Neural progenitor cell (in vitro differentiated cells): ENCODE data around the gene LPIN2. TPM values are rescaled to one million over a fixed set of nuclear protein-coding genes. Genes with fewer than 3 reads are reported as not detected.

ENCODE experiments used
- DNase-seq: peaks from one replicate; pipeline ENCODE4 v3.0.0-alpha.2; 2016; ENCODE audit warnings: low spot score
- H2AFZ ChIP-seq: fragments of 200-600 bp; sonication (generic); replicated peaks from 2 replicates; pipeline ENCODE4 v1.6.1; 2016; ENCODE audit warnings: antibody characterized with exemption
- H3F3A ChIP-seq: fragments of 200-600 bp; sonication (generic); 2 replicates; pipeline ENCODE4 v1.6.1; 2016; ENCODE audit warnings: antibody characterized with exemption, low read depth
- H3K27ac ChIP-seq: fragments of 200-600 bp; sonication (generic); 2 replicates; pipeline ENCODE4 v1.5.1; 2016; ENCODE audit warnings: mild to moderate bottlenecking
- H3K27me3 ChIP-seq: fragments of 200-600 bp; sonication (generic); 2 replicates; pipeline ENCODE4 v1.6.1; 2016; ENCODE audit warnings: mild to moderate bottlenecking, moderate library complexity
- H3K36me3 ChIP-seq: fragments of 200-600 bp; sonication (generic); 2 replicates; pipeline ENCODE4 v1.5.1; 2016
- H3K4me1 ChIP-seq: fragments of 200-600 bp; sonication (generic); 2 replicates; pipeline ENCODE4 v1.6.1; 2016; ENCODE audit warnings: mixed run types
- H3K4me2 ChIP-seq: fragments of 200-600 bp; sonication (generic); 2 replicates; pipeline ENCODE4 v1.6.1; 2016
- H3K4me3 ChIP-seq: fragments of 200-600 bp; sonication (generic); 2 replicates; pipeline ENCODE4 v1.5.1; 2016
- H3K79me2 ChIP-seq: fragments of 200-600 bp; sonication (generic); 2 replicates; pipeline ENCODE4 v1.6.1; 2016; ENCODE audit warnings: low read depth
- H3K9ac ChIP-seq: fragments of 200-600 bp; sonication (generic); 2 replicates; pipeline ENCODE4 v1.6.1; 2016
- H3K9me3 ChIP-seq: fragments of 200-600 bp; sonication (generic); 2 replicates; pipeline ENCODE4 v1.5.1; 2016; ENCODE audit warnings: low read depth
- H4K20me1 ChIP-seq: fragments of 200-600 bp; sonication (generic); 2 replicates; pipeline ENCODE4 v1.6.1; 2016; ENCODE audit warnings: low read depth
- H3K27ac Mint-ChIP-seq: 3 replicates; pipeline ENCODE4 v1.8.0; 2021; ENCODE audit warnings: mixed read lengths
- H3K27me3 Mint-ChIP-seq: 2 replicates; pipeline ENCODE4 v1.8.0; 2022; ENCODE audit warnings: low read depth, mild to moderate bottlenecking, inconsistent platforms, moderate library complexity, mixed read lengths; ENCODE audit not compliant: insufficient read depth
- H3K36me3 Mint-ChIP-seq: 3 replicates; pipeline ENCODE4 v1.8.0; 2021; ENCODE audit warnings: mixed read lengths
- H3K4me1 Mint-ChIP-seq: 3 replicates; pipeline ENCODE4 v1.8.0; 2021; ENCODE audit warnings: mixed read lengths
- H3K4me3 Mint-ChIP-seq: 3 replicates; pipeline ENCODE4 v1.8.0; 2021; ENCODE audit warnings: mild to moderate bottlenecking, moderate library complexity, mixed read lengths
- H3K9me3 Mint-ChIP-seq: 3 replicates; pipeline ENCODE4 v1.8.0; 2020; ENCODE audit warnings: mixed read lengths
- CTCF ChIP-seq: fragments of 200-600 bp; sonication (generic); IDR thresholded peaks from 2 replicates; pipeline ENCODE4 v1.5.1; 2017; ENCODE audit warnings: antibody characterized with exemption, mild to moderate bottlenecking
- EZH2 ChIP-seq: fragments of 200-600 bp; sonication (generic); IDR thresholded peaks from 2 replicates; pipeline ENCODE4 v1.6.1; 2017; ENCODE audit warnings: antibody characterized with exemption, mild to moderate bottlenecking, moderate library complexity
- EZH2phosphoT487 ChIP-seq: fragments of 200-600 bp; sonication (generic); IDR thresholded peaks from 2 replicates; pipeline ENCODE4 v1.6.1; 2017; ENCODE audit warnings: antibody characterized with exemption
- total RNA-seq: library from RNA; depleted of rRNA; stranded (reverse); fragments of >200 nt; gene quantifications from 2 replicates; pipeline ENCODE4 v1.2.3, GENCODE V29; 2015; ENCODE audit warnings: low replicate concordance

The LPIN2 gene
- total RNA-seq, 1 donor from 2014 or later, result 32.1 TPM

DNA sequence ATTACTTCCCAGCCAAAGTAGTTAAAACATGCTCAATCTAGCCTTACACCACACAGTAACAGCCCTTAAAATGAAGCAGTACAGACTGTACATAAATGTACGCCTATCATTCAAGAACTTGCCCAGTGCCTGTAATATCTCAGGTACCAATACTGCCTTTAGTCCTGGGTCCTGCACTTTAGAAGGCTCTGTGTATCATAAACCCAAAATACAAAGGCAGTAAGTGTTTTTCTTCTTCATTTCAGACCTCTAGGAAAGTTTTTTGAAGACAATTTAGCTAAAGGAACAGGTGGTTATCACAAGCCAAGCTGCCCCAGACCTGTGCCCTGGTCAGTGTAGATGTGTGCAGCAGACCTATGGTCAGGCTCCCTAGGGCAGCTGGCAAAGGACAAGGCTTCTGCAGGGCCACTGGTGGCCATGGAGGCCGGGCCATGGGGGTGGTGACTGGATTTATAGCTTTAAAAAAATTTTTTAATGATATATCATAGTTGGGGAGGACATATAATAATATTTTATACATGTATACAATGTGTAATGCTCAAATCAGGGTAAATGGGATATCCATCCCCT is 18.8 kb downstream of the LPIN2 start:
- TF ChIP-seq EZH2 (no peak), CTCF (no peak), EZH2phosphoT487 (no peak)
- Histone ChIP-seq H3K9ac (no peak overlapping the region), H3K9me3 (no peaks in the 10 kb centered on the region), H3K27me3 (no peaks in the 10 kb centered on the region), H2AFZ (no peak overlapping the region), H3K4me1 (peaks cover 3% of the 10 kb centered on the region), H3K27ac (no peak overlapping the region), H3K4me3 (no peak overlapping the region), H3K4me2 (no peak overlapping the region), H3K79me2 (peaks cover 80% of the 10 kb centered on the region), H4K20me1 (peaks cover 28% of the 10 kb centered on the region), H3K36me3 (no peaks in the 10 kb centered on the region), H3F3A (peaks cover 14% of the 10 kb centered on the region)
- Mint-ChIP-seq H3K4me3 (no peak overlapping the region), H3K9me3 (peaks cover 24% of the 10 kb centered on the region), H3K4me1 (peaks cover 18% of the 10 kb centered on the region), H3K27ac (no peak overlapping the region), H3K36me3 (peaks cover 31% of the 10 kb centered on the region), H3K27me3 (peaks cover 2% of the 10 kb centered on the region)
- DNase-seq, result no peak

- H3K9ac ChIP-seq, result no peak overlapping the region
- no peak overlapping the region for H2AFZ ChIP-seq
- H3K27ac Mint-ChIP-seq, result no peak overlapping the region
- peaks cover 19% of the 10 kb centered on the region for H4K20me1 ChIP-seq
- H3K27me3 Mint-ChIP-seq, result peaks cover under 1% of the 10 kb centered on the region
- H3K4me1 ChIP-seq, result no peaks in the 10 kb centered on the region
- no peak for TF ChIP-seq CTCF
- TF ChIP-seq EZH2phosphoT487, result no peak
- TF ChIP-seq EZH2, result no peak
- peaks cover 36% of the 10 kb centered on the region for H3K36me3 Mint-ChIP-seq
- peaks cover 10% of the 10 kb centered on the region for H3K4me1 Mint-ChIP-seq
- no peak overlapping the region for H3K4me2 ChIP-seq
- H3F3A ChIP-seq, result peaks cover 5% of the 10 kb centered on the region
- H3K27me3 ChIP-seq, result no peaks in the 10 kb centered on the region
- no peak for DNase-seq
- peaks cover 80% of the 10 kb centered on the region for H3K79me2 ChIP-seq
- H3K9me3 Mint-ChIP-seq, result peaks cover 31% of the 10 kb centered on the region
- no peak overlapping the region for H3K27ac ChIP-seq
- H3K9me3 ChIP-seq, result no peaks in the 10 kb centered on the region
- H3K4me3 ChIP-seq, result no peak overlapping the region
- H3K36me3 ChIP-seq, result no peaks in the 10 kb centered on the region
- no peak overlapping the region for H3K4me3 Mint-ChIP-seq
Measured at GRCh38 chr18:2992995-2993877, 19.7 kb downstream of the LPIN2 start.

GRCh38 chr18:2990956-2991640 is 21.8 kb downstream of the LPIN2 start:
- no peaks in the 10 kb centered on the region for H3F3A ChIP-seq
- H2AFZ ChIP-seq, result no peak overlapping the region
- H3K4me2 ChIP-seq, result no peak overlapping the region
- H3K9me3 Mint-ChIP-seq, result peaks cover 38% of the 10 kb centered on the region
- no peaks in the 10 kb centered on the region for H3K36me3 ChIP-seq
- DNase-seq, result no peak
- no peak overlapping the region for H3K4me3 ChIP-seq
- H3K27ac Mint-ChIP-seq, result no peak overlapping the region
- peaks cover 77% of the 10 kb centered on the region for H3K79me2 ChIP-seq
- peaks cover 2% of the 10 kb centered on the region for H3K27me3 Mint-ChIP-seq
- TF ChIP-seq EZH2 (no peak), EZH2phosphoT487 (no peak), CTCF (no peak)
- H3K9ac ChIP-seq, result no peak overlapping the region
- H3K27ac ChIP-seq, result no peak overlapping the region
- no peaks in the 10 kb centered on the region for H3K4me1 ChIP-seq
- H4K20me1 ChIP-seq, result peaks cover 8% of the 10 kb centered on the region
- H3K36me3 Mint-ChIP-seq, result peaks cover 40% of the 10 kb centered on the region
- H3K27me3 ChIP-seq, result no peaks in the 10 kb centered on the region
- H3K4me1 Mint-ChIP-seq, result no peaks in the 10 kb centered on the region
- no peaks in the 10 kb centered on the region for H3K9me3 ChIP-seq
- no peak overlapping the region for H3K4me3 Mint-ChIP-seq
